Astrocyte (in vitro differentiated cells and primary cell): ENCODE results near the gene KIF21B.

Experiments used
- CTCF ChIP-seq: IDR thresholded peaks from 2 replicates; pipeline ENCODE4 v1.5.1; 2011; ENCODE audit warnings: low read depth, mild to moderate bottlenecking, inconsistent platforms, low read length, moderate library complexity; ENCODE audit not compliant: insufficient read depth
- EZH2 ChIP-seq: IDR thresholded peaks from 2 replicates; pipeline ENCODE4 v1.6.1; 2012; ENCODE audit warnings: mild to moderate bottlenecking, low read length, inconsistent platforms; ENCODE audit not compliant: insufficient read depth

DNA sequence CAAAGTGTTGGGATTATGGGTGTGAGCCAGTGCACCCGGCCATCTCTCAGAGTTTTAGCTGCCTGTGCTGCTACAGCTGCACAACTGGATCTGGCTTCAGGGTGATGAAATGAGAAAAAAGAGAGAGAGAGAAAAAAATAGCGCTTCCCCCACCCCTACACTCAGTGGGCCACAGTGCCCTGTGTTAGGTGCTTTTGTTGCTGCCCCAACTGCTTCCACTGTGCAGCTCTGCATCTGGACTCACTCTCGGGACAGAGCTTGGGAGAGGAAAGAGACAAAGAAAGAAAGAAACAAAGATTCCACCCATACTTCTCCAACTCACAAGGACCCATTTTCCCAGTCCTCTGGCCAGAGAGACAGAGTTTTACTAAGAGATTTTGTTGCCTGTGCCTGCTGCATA, 78.4 kb downstream of the KIF21B start:
- TF ChIP-seq EZH2 (no peak), CTCF (no peak)
